Gastroesophageal sphincter (tissue), 3 donors: ENCODE results near the gene SPRR3.

Source experiments
- EP300 ChIP-seq: sonication (generic); formaldehyde crosslinking; IDR thresholded peaks from one replicate; pipeline ENCODE4 v1.6.1; 2017; ENCODE audit warnings: antibody characterized with exemption, mild to moderate bottlenecking
- TF ChIP-seq, protein P1 (sequence below), 4 experiments: fragments of 200-600 bp in 2 of 4; fragments of 450-650 bp in 2 of 4; sonication (generic) in 1 of 4; IDR thresholded peaks; one replicate each; pipeline ENCODE4 v1.5.1; 2017 to 2019; ENCODE audit warnings: antibody characterized with exemption in 4 of 4, mild to moderate bottlenecking in 2 of 4, moderate library complexity in 2 of 4

DNA sequence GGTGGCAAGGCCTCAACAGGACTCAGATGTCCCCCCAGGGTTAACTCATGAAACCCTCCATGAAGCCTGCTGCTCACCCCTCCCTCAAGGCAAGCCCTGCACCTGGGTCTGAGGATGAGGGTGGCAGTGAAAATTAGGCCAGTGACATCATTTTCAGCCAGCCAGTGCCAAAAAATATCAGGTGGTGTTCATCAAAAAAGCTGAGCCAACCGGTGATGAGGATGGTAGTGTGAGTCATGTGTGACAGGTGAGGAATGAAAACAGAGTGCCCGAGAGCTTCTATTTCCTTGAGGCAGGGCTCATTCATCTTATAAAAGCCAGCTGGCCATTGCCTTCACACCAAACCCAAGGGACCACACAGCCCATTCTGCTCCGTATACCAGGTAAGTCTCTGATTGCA, 17.8 kb upstream of the SPRR3 start, which contains the start of gene SPRR1A:
- TF ChIP-seq, protein P1, sequence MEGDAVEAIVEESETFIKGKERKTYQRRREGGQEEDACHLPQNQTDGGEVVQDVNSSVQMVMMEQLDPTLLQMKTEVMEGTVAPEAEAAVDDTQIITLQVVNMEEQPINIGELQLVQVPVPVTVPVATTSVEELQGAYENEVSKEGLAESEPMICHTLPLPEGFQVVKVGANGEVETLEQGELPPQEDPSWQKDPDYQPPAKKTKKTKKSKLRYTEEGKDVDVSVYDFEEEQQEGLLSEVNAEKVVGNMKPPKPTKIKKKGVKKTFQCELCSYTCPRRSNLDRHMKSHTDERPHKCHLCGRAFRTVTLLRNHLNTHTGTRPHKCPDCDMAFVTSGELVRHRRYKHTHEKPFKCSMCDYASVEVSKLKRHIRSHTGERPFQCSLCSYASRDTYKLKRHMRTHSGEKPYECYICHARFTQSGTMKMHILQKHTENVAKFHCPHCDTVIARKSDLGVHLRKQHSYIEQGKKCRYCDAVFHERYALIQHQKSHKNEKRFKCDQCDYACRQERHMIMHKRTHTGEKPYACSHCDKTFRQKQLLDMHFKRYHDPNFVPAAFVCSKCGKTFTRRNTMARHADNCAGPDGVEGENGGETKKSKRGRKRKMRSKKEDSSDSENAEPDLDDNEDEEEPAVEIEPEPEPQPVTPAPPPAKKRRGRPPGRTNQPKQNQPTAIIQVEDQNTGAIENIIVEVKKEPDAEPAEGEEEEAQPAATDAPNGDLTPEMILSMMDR (IDR thresholded peaks at IDR 0.05), result no peak
- TF ChIP-seq EP300, result no peak
